ENCODE results near the gene TMEM14B.

The TMEM14B gene

GRCh38 chr6:10801224-10801848 is 53.7 kb downstream of the TMEM14B start:
- DNase-seq (ENCODE audit: low spot score): peak; percentile 82
- TF ChIP-seq, protein P1, sequence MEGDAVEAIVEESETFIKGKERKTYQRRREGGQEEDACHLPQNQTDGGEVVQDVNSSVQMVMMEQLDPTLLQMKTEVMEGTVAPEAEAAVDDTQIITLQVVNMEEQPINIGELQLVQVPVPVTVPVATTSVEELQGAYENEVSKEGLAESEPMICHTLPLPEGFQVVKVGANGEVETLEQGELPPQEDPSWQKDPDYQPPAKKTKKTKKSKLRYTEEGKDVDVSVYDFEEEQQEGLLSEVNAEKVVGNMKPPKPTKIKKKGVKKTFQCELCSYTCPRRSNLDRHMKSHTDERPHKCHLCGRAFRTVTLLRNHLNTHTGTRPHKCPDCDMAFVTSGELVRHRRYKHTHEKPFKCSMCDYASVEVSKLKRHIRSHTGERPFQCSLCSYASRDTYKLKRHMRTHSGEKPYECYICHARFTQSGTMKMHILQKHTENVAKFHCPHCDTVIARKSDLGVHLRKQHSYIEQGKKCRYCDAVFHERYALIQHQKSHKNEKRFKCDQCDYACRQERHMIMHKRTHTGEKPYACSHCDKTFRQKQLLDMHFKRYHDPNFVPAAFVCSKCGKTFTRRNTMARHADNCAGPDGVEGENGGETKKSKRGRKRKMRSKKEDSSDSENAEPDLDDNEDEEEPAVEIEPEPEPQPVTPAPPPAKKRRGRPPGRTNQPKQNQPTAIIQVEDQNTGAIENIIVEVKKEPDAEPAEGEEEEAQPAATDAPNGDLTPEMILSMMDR (IDR thresholded peaks at IDR 0.05; ENCODE audit: borderline replicate concordance, control extremely low read depth, extremely low read depth, insufficient read depth, missing control alignments): peak; percentile 91
- in situ Hi-C loops (cut with MboI; ENCODE audit: low sequenced_read_pairs, unreplicated experiment): loop anchor here (5.0 kb wide), 1 partner anchor 324 kb away; no protein-coding TSS in a partner anchor

Measured in GM13976 (cell line).